ENCODE results near the gene NOS1AP. TPM values are rescaled to one million over a fixed set of nuclear protein-coding genes. Genes with fewer than 3 reads are reported as not detected.

NOS1AP gene
- total RNA-seq, 1 experiment from 2014 or later: 14.7 TPM

DNA sequence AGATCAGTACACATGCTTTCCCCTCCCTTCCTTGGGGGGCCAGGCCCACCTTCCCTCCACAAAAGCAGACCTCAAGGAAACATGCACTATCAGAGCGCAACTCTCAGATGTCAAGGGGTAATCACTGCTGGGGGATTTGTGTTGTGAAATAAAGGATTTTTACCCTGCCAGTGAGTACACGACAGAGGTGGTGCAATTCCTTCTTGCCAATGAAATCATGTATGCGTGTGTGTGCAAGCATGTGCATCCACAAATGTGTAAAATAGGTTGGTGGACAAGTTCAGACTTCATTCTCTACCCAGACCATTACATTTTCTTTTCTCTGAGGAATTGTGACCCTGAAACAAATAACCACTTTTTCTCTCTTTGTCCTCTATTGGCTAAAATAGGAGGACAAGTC, 9.8 kb upstream of the NOS1AP start (continued):
- TF ChIP-seq NR3C1 (CRISPR knock-in tag; conservative IDR thresholded peaks at IDR 0.05; ENCODE audit: low read depth) (no peak), MXD4 (CRISPR knock-in tag; IDR thresholded peaks at IDR 0.05; ENCODE audit: borderline replicate concordance) (no peak), ZNF671 (CRISPR knock-in tag; IDR thresholded peaks at IDR 0.05) (no peak), ZNF138 (CRISPR knock-in tag; conservative IDR thresholded peaks at IDR 0.05) (no peak), MAX (CRISPR knock-in tag; IDR thresholded peaks at IDR 0.05) (no peak), ATF1 (CRISPR knock-in tag; IDR thresholded peaks at IDR 0.05) (no peak), TEAD4 (CRISPR knock-in tag; IDR thresholded peaks at IDR 0.05) (no peak), RORB (CRISPR knock-in tag; IDR thresholded peaks at IDR 0.05) (no peak), ZMAT4 (CRISPR knock-in tag; IDR thresholded peaks at IDR 0.05) (no peak)
- TF ChIP-seq, protein P1, sequence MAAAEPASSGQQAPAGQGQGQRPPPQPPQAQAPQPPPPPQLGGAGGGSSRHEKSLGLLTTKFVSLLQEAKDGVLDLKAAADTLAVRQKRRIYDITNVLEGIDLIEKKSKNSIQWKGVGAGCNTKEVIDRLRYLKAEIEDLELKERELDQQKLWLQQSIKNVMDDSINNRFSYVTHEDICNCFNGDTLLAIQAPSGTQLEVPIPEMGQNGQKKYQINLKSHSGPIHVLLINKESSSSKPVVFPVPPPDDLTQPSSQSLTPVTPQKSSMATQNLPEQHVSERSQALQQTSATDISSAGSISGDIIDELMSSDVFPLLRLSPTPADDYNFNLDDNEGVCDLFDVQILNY (CRISPR knock-in tag; IDR thresholded peaks at IDR 0.05): no peak
- TF ChIP-seq, protein P2, sequence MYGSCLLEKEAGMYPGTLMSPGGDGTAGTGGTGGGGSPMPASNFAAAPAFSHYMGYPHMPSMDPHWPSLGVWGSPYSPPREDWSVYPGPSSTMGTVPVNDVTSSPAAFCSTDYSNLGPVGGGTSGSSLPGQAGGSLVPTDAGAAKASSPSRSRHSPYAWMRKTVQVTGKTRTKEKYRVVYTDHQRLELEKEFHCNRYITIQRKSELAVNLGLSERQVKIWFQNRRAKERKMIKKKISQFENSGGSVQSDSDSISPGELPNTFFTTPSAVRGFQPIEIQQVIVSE (CRISPR knock-in tag; IDR thresholded peaks at IDR 0.05; ENCODE audit: borderline replicate concordance): no peak

DNA sequence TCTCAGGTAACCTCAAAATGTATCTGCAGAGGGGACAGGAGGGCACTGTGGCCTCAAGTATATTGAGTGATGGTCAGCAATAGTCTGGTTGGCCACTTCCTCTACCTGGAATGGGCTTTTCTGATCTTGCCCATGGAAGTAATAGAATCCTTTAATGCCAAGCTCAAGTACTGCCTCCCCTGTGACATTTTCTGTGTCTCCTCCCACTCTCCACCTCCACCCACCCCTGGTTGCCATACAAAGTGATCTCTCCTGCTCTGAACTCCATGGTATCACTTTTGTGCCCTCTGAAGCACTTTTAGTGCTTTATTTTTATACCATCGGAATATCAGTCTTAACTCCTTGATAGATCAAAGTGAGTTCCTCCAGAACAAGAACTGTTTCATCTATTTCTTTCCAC, 9.2 kb upstream of the NOS1AP start:
- no peaks in the 10 kb centered on the region for H3K27me3 Mint-ChIP-seq (ENCODE audit: low read depth)

More for the DNA sequence above, 9.2 kb upstream of the NOS1AP start:
- Mint-ChIP-seq H3K4me1 (peaks cover 24% of the 10 kb centered on the region), H3K36me3 (no peaks in the 10 kb centered on the region), H3K4me3 (no peak overlapping the region), H3K9me3 (no peaks in the 10 kb centered on the region), H3K27ac (no peak overlapping the region)
- no peak for ATAC-seq
- no peak for TF ChIP-seq TP53 (CRISPR knock-in tag; IDR thresholded peaks at IDR 0.05)
- TF ChIP-seq, protein P3, sequence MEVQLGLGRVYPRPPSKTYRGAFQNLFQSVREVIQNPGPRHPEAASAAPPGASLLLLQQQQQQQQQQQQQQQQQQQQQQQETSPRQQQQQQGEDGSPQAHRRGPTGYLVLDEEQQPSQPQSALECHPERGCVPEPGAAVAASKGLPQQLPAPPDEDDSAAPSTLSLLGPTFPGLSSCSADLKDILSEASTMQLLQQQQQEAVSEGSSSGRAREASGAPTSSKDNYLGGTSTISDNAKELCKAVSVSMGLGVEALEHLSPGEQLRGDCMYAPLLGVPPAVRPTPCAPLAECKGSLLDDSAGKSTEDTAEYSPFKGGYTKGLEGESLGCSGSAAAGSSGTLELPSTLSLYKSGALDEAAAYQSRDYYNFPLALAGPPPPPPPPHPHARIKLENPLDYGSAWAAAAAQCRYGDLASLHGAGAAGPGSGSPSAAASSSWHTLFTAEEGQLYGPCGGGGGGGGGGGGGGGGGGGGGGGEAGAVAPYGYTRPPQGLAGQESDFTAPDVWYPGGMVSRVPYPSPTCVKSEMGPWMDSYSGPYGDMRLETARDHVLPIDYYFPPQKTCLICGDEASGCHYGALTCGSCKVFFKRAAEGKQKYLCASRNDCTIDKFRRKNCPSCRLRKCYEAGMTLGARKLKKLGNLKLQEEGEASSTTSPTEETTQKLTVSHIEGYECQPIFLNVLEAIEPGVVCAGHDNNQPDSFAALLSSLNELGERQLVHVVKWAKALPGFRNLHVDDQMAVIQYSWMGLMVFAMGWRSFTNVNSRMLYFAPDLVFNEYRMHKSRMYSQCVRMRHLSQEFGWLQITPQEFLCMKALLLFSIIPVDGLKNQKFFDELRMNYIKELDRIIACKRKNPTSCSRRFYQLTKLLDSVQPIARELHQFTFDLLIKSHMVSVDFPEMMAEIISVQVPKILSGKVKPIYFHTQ (CRISPR knock-in tag; IDR thresholded peaks at IDR 0.05): no peak
- TF ChIP-seq NFYB (CRISPR knock-in tag; conservative IDR thresholded peaks at IDR 0.05; ENCODE audit: low read depth): no peak
- no peak for TF ChIP-seq SOX15 (CRISPR knock-in tag; IDR thresholded peaks at IDR 0.05)
- TF ChIP-seq, protein P1 (CRISPR knock-in tag; IDR thresholded peaks at IDR 0.05): no peak
- TF ChIP-seq STAT6 (CRISPR knock-in tag; conservative IDR thresholded peaks at IDR 0.05; ENCODE audit: low read depth): no peak
- TF ChIP-seq CREM (CRISPR knock-in tag; IDR thresholded peaks at IDR 0.05): no peak
- TF ChIP-seq, protein P4, sequence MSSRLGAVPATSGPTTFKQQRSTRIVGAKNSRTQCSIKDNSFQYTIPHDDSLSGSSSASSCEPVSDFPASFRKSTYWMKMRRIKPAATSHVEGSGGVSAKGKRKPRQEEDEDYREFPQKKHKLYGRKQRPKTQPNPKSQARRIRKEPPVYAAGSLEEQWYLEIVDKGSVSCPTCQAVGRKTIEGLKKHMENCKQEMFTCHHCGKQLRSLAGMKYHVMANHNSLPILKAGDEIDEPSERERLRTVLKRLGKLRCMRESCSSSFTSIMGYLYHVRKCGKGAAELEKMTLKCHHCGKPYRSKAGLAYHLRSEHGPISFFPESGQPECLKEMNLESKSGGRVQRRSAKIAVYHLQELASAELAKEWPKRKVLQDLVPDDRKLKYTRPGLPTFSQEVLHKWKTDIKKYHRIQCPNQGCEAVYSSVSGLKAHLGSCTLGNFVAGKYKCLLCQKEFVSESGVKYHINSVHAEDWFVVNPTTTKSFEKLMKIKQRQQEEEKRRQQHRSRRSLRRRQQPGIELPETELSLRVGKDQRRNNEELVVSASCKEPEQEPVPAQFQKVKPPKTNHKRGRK (CRISPR knock-in tag; IDR thresholded peaks at IDR 0.05; ENCODE audit: borderline replicate concordance): no peak
- TF ChIP-seq CTCF (IDR thresholded peaks at IDR 0.05): no peak
- TF ChIP-seq ZNF671 (CRISPR knock-in tag; IDR thresholded peaks at IDR 0.05): no peak
- TF ChIP-seq MYBL2 (CRISPR knock-in tag; IDR thresholded peaks at IDR 0.05): no peak
- no peak for TF ChIP-seq ZNF423 (CRISPR knock-in tag; IDR thresholded peaks at IDR 0.05)
- TF ChIP-seq TEAD1 (CRISPR knock-in tag; IDR thresholded peaks at IDR 0.05): no peak
- no peak for DNase-seq (ENCODE audit: low spot score)
- CTCF ChIA-PET: no interaction called here
- POLR2A ChIA-PET: no interaction called here

Data from WTC11 (cell line).